ENCODE data around the gene PSME1. TPM values are rescaled to one million over a fixed set of nuclear protein-coding genes. Genes with fewer than 3 reads are reported as not detected.

The PSME1 gene
- total and polyA plus RNA-seq, 2 of the 13 experiments (the other 11 are each of a cell fraction or from before 2014, with no cell fraction given), result 159 to 608 TPM

DNA sequence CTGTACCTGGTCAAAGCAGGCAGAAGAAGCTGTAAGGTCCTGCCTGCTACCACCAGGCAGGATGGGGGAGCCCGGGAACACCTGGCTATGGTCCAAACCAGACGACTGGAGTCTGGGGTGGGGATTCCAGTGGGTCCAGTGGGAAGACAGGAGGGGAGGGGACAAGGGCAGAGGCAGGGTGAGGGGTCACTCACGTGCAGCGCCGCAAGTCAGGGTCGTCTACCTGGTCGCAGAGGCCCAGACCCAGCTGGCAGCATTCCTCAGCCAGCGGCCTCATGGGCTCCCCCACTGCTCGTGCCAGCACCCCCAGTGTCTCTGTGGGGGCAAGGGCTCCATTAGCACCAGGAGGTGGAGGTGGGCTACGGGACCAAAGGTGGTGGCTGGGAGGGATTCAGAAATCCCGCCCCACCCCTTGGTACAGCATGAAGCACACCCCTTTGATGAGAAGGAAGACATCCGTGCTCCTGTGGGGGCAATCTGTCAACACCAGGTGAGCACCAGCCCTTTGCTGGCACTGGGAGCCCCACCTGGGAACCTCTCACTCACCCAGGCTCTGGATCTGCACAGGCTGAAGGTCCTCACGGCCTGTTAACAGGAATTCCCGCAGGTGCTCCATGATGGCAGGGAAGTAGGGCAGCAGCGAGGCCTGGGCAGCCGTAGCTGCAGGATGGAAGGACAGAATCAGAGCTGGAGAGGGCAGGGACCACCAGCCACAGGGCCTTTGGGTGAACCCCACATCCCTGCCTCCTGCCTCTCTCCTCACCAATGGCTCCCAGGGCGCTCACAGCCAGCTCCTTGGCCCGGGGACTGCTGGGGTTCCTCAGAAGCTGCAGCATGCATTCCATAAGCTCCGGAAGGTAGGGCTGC, 48.3 kb downstream of the PSME1 start (continued):
- TF ChIP-seq ZNF883 (CRISPR knock-in tag; IDR thresholded peaks at IDR 0.05; ENCODE audit: not compliant biosample characterization), result peak; percentile 22

- Histone ChIP-seq H3K9me3 (ENCODE audit: low read length) (no peaks in the 10 kb centered on the region), H3K9ac (ENCODE audit: insufficient read depth, low read depth, low read length) (no peak overlapping the region), H3K79me2 (ENCODE audit: insufficient read depth, low read length) (peaks cover 15% of the 10 kb centered on the region), H3K4me1 (ENCODE audit: insufficient read depth, low read length) (peaks cover 24% of the 10 kb centered on the region), H3K4me3 (replicated peaks in 1 of 3; ENCODE audit: insufficient read depth in 1 of 3, low read depth in 2 of 3, low read length in 3 of 3) (no peak overlapping the region), H3K36me3 (replicated peaks in 1 of 2; ENCODE audit: control insufficient read depth in 1 of 2, insufficient read depth in 2 of 2, low read length in 2 of 2) (peaks cover 73 to 77% of the 10 kb centered on the region in 2 experiments), H3K4me2 (ENCODE audit: low read depth, low read length) (no peak overlapping the region), H3K27me3 (ENCODE audit: control insufficient read depth in 1 of 2, insufficient read depth in 2 of 2, low read length in 2 of 2) (no peaks in the 10 kb centered on the region), H2AFZ (ENCODE audit: low read length) (no peak overlapping the region), H3K27ac (ENCODE audit: extremely low read length, insufficient read depth, low read length) (no peak overlapping the region), H4K20me1 (ENCODE audit: insufficient read depth, low read length) (no peaks in the 10 kb centered on the region)
- POLR2A ChIA-PET, result interaction anchor here (0.9 to 8.1 kb wide), 7 partner anchors 10 to 44 kb away, joined by 3 to 53 read pairs (median 4); partner anchors contain the start of genes CHMP4A, EMC9, IRF9 and TM9SF1
- 97% methylated on average over 7 of the region's 7 CpGs for WGBS (ENCODE audit: low lambda C conversion rate)
- CTCF ChIA-PET (ENCODE audit: low intra/inter-chr PET ratio, low total read pairs), result no interaction called here
- in situ Hi-C loops (cut with HindIII; ENCODE audit: extremely low pct_ligation_motif_present, low pct_unique_long_range_greater_than_20kb), result no loop called here
- intact Hi-C loops (cut with micrococcal nuclease; ENCODE audit: unreplicated experiment), result no loop called here
- no peak for FAIRE-seq
- no peak for DNase-seq (ENCODE audit: low spot score)
- BruUV-seq (replicated peaks), result no TSS peak
- ATAC-seq, result no peak
- no peak for TF ChIP-seq ZNF235 (CRISPR knock-in tag; IDR thresholded peaks at IDR 0.05; ENCODE audit: borderline replicate concordance)
- TF ChIP-seq ZNF784 (CRISPR knock-in tag; IDR thresholded peaks at IDR 0.05; ENCODE audit: borderline replicate concordance), result no peak
- TF ChIP-seq NFE2L2 (IDR thresholded peaks at IDR 0.05; ENCODE audit: low read length), result no peak
- peak; percentile 60 for TF ChIP-seq ZNF883 (CRISPR knock-in tag; IDR thresholded peaks at IDR 0.05; ENCODE audit: not compliant biosample characterization)
- TF ChIP-seq MAZ (IDR thresholded peaks at IDR 0.05; ENCODE audit: borderline replicate concordance, low read depth, low read length), result no peak
- TF ChIP-seq MAZ (CRISPR knock-in tag; IDR thresholded peaks at IDR 0.05; ENCODE audit: low read depth), result no peak
- no peak for TF ChIP-seq ZNF567 (CRISPR knock-in tag; IDR thresholded peaks at IDR 0.05; ENCODE audit: borderline replicate concordance)
- no peak for TF ChIP-seq ZNF510 (CRISPR knock-in tag; IDR thresholded peaks at IDR 0.05; ENCODE audit: low read depth)
- TF ChIP-seq, protein P1, sequence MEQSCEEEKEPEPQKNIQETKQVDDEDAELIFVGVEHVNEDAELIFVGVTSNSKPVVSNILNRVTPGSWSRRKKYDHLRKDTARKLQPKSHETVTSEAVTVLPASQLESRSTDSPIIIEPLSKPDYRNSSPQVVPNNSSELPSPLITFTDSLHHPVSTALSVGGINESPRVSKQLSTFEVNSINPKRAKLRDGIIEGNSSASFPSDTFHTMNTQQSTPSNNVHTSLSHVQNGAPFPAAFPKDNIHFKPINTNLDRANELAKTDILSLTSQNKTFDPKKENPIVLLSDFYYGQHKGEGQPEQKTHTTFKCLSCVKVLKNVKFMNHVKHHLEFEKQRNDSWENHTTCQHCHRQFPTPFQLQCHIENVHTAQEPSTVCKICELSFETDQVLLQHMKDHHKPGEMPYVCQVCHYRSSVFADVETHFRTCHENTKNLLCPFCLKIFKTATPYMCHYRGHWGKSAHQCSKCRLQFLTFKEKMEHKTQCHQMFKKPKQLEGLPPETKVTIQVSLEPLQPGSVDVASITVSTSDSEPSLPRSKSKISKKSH (CRISPR knock-in tag; IDR thresholded peaks at IDR 0.05; ENCODE audit: borderline replicate concordance), result 0 out of 2 replicates have a peak, but pooled peaks have one; percentile 38
- TF ChIP-seq CCAR2 (optimal IDR thresholded peaks at IDR 0.05; ENCODE audit: low read depth, low read length), result no peak
- TF ChIP-seq ZEB1 (IDR thresholded peaks at IDR 0.05; ENCODE audit: insufficient replicate concordance, low read depth), result no peak
- TF ChIP-seq, protein P2, sequence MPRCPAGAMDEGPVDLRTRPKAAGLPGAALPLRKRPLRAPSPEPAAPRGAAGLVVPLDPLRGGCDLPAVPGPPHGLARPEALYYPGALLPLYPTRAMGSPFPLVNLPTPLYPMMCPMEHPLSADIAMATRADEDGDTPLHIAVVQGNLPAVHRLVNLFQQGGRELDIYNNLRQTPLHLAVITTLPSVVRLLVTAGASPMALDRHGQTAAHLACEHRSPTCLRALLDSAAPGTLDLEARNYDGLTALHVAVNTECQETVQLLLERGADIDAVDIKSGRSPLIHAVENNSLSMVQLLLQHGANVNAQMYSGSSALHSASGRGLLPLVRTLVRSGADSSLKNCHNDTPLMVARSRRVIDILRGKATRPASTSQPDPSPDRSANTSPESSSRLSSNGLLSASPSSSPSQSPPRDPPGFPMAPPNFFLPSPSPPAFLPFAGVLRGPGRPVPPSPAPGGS (CRISPR knock-in tag; IDR thresholded peaks at IDR 0.05), result peak; percentile 44; the same call in 1 of the 2 replicates
- TF ChIP-seq TRIM22 (IDR thresholded peaks at IDR 0.05), result no peak
- TF ChIP-seq HES4 (CRISPR knock-in tag; IDR thresholded peaks at IDR 0.05; ENCODE audit: borderline replicate concordance), result 0 out of 2 replicates have a peak, but pooled peaks have one; percentile 32
- TF ChIP-seq ZSCAN30 (CRISPR knock-in tag; IDR thresholded peaks at IDR 0.05), result no peak
- no peak for TF ChIP-seq SRSF9 (IDR thresholded peaks at IDR 0.05; ENCODE audit: borderline replicate concordance, insufficient read depth, low read depth, low read length, poor library complexity, severe bottlenecking)
Observed at GRCh38 chr14:24185026-24185425, 49.0 kb downstream of the PSME1 start.

Measured in HepG2 (cell line).